HCT116 (cell line): Measurements from ENCODE around the gene CSF3R.

Experiments used
- ATF3 ChIP-seq: IDR thresholded peaks from 2 replicates; pipeline ENCODE4 v1.6.1; 2012
- CEBPB ChIP-seq: IDR thresholded peaks from 2 replicates; pipeline ENCODE4 v1.6.1; 2012; ENCODE audit warnings: low read depth
- EZH2 ChIP-seq: fragments of 200-600 bp; sonication (generic); IDR thresholded peaks from 2 replicates; pipeline ENCODE4 v1.6.1; 2017; ENCODE audit warnings: antibody characterized with exemption, mixed run types
- MAX ChIP-seq: IDR thresholded peaks from 2 replicates; pipeline ENCODE4 v1.6.1; 2012
- POLR2A ChIP-seq: IDR thresholded peaks from 2 replicates; pipeline ENCODE4 v1.7.0; 2011; ENCODE audit warnings: borderline replicate concordance; ENCODE audit not compliant: insufficient read depth, insufficient read length; ENCODE audit errors: extremely low read depth
- POLR2AphosphoS5 ChIP-seq: IDR thresholded peaks from 2 replicates; pipeline ENCODE4 v1.6.1; 2011; ENCODE audit warnings: mild to moderate bottlenecking, low read depth, low read length, moderate library complexity
- RAD21 ChIP-seq: IDR thresholded peaks from 2 replicates; pipeline ENCODE4 v1.6.1; 2012; ENCODE audit warnings: low read depth, mild to moderate bottlenecking
- SIN3A ChIP-seq: IDR thresholded peaks from 2 replicates; pipeline ENCODE4 v1.6.1; 2012; ENCODE audit warnings: low read depth
- SP1 ChIP-seq: IDR thresholded peaks from 2 replicates; pipeline ENCODE4 v1.6.1; 2012; ENCODE audit warnings: low read depth
- TCF7L2 ChIP-seq: IDR thresholded peaks from 2 replicates; pipeline ENCODE4 v1.7.0; 2011; ENCODE audit warnings: borderline replicate concordance, inconsistent platforms; ENCODE audit not compliant: insufficient read depth, insufficient read length; ENCODE audit errors: extremely low read depth
- YY1 ChIP-seq: IDR thresholded peaks from 2 replicates; pipeline ENCODE4 v1.6.1; 2011; ENCODE audit warnings: low read length, low read depth, moderate library complexity, mild to moderate bottlenecking; ENCODE audit not compliant: insufficient replicate concordance; ENCODE audit errors: extremely low read depth
- TF ChIP-seq, protein P1 (sequence below), 3 experiments: fragments of 200-600 bp in 1 of 3; sonication (generic) in 1 of 3; IDR thresholded peaks in 2 of 3; conservative IDR thresholded peaks in 1 of 3; 2 replicates each; pipeline ENCODE4 v1.5.1; 2012 to 2017; ENCODE audit warnings: low read depth in 2 of 3, low read length in 2 of 3, antibody characterized with exemption in 1 of 3, borderline replicate concordance in 1 of 3, control low read depth in 1 of 3, mild to moderate bottlenecking in 1 of 3, mixed read lengths in 1 of 3, mixed run types in 1 of 3, moderate library complexity in 1 of 3; ENCODE audit not compliant: insufficient read depth in 1 of 3
- TF ChIP-seq, protein P2 (sequence below): IDR thresholded peaks from 2 replicates; pipeline ENCODE4 v1.6.1; 2012; ENCODE audit warnings: low read depth

DNA sequence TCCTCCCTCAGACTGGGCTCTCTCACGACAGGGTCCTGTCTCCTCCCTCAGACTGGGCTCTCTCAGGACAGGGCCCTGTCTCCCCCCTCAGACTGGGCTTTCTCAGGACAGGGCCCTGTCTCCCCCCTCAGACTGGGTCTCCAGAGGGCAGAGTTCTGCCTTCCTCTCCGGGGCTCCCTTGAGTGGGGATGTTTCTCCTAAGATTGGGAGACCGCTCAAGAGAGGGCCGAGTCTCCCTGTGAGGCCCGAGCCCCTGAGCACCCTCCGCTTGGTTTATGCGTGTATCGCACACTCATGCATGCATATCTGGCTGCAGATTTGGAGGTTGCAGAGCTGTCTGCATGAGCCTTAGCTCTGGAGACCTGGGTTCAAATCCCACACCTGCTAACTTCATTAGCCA lies 39.3 kb upstream of the CSF3R start:
- TF ChIP-seq, protein P1, sequence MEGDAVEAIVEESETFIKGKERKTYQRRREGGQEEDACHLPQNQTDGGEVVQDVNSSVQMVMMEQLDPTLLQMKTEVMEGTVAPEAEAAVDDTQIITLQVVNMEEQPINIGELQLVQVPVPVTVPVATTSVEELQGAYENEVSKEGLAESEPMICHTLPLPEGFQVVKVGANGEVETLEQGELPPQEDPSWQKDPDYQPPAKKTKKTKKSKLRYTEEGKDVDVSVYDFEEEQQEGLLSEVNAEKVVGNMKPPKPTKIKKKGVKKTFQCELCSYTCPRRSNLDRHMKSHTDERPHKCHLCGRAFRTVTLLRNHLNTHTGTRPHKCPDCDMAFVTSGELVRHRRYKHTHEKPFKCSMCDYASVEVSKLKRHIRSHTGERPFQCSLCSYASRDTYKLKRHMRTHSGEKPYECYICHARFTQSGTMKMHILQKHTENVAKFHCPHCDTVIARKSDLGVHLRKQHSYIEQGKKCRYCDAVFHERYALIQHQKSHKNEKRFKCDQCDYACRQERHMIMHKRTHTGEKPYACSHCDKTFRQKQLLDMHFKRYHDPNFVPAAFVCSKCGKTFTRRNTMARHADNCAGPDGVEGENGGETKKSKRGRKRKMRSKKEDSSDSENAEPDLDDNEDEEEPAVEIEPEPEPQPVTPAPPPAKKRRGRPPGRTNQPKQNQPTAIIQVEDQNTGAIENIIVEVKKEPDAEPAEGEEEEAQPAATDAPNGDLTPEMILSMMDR (IDR thresholded peaks at IDR 0.05 in 2 of 3, conservative IDR thresholded peaks at IDR 0.05 in 1 of 3; ENCODE audit: borderline replicate concordance in 1 of 3, insufficient read depth in 1 of 3, low read depth in 2 of 3, low read length in 2 of 3): no peak
- TF ChIP-seq RAD21 (no peak), POLR2AphosphoS5 (no peak), POLR2A (no peak), YY1 (no peak), TCF7L2 (no peak), MAX (no peak), SIN3A (no peak), EZH2 (no peak), ATF3 (no peak), SP1 (no peak), CEBPB (no peak)
- TF ChIP-seq, protein P2, sequence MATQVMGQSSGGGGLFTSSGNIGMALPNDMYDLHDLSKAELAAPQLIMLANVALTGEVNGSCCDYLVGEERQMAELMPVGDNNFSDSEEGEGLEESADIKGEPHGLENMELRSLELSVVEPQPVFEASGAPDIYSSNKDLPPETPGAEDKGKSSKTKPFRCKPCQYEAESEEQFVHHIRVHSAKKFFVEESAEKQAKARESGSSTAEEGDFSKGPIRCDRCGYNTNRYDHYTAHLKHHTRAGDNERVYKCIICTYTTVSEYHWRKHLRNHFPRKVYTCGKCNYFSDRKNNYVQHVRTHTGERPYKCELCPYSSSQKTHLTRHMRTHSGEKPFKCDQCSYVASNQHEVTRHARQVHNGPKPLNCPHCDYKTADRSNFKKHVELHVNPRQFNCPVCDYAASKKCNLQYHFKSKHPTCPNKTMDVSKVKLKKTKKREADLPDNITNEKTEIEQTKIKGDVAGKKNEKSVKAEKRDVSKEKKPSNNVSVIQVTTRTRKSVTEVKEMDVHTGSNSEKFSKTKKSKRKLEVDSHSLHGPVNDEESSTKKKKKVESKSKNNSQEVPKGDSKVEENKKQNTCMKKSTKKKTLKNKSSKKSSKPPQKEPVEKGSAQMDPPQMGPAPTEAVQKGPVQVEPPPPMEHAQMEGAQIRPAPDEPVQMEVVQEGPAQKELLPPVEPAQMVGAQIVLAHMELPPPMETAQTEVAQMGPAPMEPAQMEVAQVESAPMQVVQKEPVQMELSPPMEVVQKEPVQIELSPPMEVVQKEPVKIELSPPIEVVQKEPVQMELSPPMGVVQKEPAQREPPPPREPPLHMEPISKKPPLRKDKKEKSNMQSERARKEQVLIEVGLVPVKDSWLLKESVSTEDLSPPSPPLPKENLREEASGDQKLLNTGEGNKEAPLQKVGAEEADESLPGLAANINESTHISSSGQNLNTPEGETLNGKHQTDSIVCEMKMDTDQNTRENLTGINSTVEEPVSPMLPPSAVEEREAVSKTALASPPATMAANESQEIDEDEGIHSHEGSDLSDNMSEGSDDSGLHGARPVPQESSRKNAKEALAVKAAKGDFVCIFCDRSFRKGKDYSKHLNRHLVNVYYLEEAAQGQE: no peak
